Astrocyte of the spinal cord (primary cell): ENCODE data around the gene TCF7.

ENCODE experiments used
- DNase-seq: peaks from one replicate; pipeline ENCODE4 v3.0.0; 2011; ENCODE audit warnings: low read depth, low spot score
- H3K4me3 ChIP-seq: 2 replicates; pipeline ENCODE4 v1.5.1; 2011; ENCODE audit warnings: low read depth, mild to moderate bottlenecking, low read length, moderate library complexity
- CTCF ChIP-seq: IDR thresholded peaks from 2 replicates; pipeline ENCODE4 v1.5.1; 2012; ENCODE audit warnings: low read depth, mild to moderate bottlenecking, low read length, inconsistent platforms
- in situ Hi-C: cut with HindIII; loops from 2 replicates; pipeline ENCODE4 v1.10.0; 2017; ENCODE audit warnings: low sequenced_read_pairs

Gene TCF7

DNA sequence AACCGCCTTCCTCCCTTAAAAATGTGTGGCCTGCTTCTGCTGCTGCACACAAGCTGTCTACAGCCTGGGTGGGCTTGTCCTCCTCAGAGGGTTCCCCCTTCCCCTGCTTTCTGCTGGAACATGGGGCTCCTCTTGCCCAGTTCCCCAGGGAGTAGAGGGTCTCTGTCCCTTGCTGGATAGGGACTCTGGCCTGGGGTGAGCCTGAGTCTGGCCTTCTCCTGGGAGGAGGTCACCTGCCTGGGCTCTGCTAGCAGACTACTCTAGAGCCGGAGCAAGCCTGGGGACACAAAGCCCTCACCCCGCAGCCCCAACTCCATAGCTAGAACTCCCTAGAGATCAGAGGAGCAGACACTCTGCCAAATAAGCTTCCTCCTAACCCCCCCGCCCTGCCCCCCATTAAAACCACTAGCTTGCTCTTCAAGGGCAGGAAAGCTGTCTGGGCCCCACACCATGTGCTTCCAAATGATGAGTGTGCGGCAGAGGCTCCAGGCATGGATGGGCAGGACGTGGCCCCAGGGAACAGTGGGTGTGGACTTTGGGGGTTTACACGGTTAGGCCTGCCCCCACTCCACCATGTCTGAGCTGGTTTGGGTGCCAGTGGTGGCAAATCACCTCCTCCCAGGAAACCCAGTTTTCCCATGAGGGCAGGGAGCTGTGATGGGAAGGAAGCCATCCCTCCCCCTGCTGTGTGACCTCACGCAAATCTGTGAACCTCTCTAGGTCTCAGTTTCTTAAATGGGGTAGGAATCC lies 10.0 kb downstream of the TCF7 start:
- TF ChIP-seq CTCF: no peak
- in situ Hi-C loops: no loop called here
- no peak overlapping the region for H3K4me3 ChIP-seq
- peak; percentile 75 for DNase-seq

DNA sequence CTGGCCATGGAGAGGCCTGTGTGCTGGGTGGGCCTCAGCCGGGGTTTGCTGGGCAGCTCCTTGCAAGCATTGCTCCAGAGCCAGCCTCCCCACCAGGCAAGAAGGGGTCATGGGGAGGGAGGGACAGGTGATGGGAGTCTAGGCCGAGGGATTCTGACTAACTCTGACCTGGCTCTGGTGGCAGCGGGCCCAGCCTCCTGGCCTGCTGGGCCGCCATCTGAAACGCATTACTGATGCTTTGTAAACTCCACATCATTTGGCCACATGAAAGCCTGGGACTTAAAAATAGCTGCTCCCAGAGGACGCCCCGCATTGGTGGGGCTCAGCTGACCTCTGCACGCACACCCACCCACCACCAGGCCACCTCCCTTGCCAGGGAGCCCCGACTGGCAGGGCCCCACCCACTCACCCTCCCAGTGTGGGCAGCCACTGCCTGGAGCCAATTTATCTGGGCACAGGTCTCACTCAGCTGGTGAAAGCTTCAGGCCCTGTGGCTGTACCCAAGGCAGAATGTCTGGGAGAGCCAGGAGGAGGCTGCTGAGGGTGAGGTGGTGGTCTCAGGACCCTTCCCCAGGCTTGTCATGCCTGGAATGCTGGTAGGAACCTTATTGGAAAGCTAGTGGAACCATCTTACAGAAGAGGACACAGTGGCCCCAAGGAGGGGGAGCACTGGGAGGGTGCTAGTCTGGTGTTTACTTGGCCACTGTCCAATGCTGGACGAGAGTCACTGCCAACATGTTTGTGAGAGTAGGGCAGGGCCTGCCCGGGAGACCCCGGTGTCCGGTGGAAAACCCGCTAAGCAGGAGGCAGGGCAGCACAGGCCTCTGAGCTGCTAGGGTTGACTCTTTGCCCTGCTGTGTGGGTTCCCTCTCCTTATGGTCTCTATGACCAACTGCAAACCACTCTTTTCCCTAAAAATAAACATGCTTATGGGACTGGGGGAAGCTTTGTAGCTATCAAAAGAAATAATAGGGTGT lies 10.8 kb downstream of the TCF7 start:
- no peak overlapping the region for H3K4me3 ChIP-seq
- TF ChIP-seq CTCF: no peak
- peak; percentile 96 for DNase-seq
- in situ Hi-C loops: no loop called here

- no peak overlapping the region for H3K4me3 ChIP-seq
- in situ Hi-C loops: no loop called here
- no peak for TF ChIP-seq CTCF
- peak; percentile 36 for DNase-seq
Observed at GRCh38 chr5:134127376-134127861, 12.9 kb downstream of the TCF7 start.

GRCh38 chr5:134127988-134128647 lies 13.6 kb downstream of the TCF7 start:
- in situ Hi-C loops: no loop called here
- TF ChIP-seq CTCF: no peak
- DNase-seq: no peak
- no peak overlapping the region for H3K4me3 ChIP-seq

DNA sequence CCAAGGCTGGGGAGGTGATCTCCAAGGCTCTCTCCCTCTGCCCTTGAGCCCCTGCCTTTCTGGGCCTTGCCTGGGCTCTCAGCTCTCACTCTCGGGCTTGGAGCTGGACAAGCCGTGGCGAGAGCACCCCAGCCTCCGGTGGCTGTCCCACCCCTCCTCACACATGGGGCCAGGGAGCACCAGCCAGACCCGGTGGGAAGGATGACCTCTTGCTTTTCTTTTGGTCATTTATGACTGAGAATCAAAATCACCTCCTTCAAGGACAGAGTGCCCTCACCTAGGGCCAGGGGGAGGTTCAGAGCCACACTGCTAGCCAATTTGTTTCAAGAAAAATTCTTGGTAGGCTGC lies 14.1 kb downstream of the TCF7 start:
- in situ Hi-C loops: no loop called here
- no peak overlapping the region for H3K4me3 ChIP-seq
- no peak for DNase-seq
- TF ChIP-seq CTCF: no peak
